Upper lobe of left lung (tissue), 6 donors: ENCODE measurements around the gene RCC1. TPM values are rescaled to one million over a fixed set of nuclear protein-coding genes. Genes with fewer than 3 reads are reported as not detected.

Experiments
- ATAC-seq, 2 donors: fragments of 200-7000 bp; cut with Tn5 transposase; one replicate each; pipeline ENCODE4 v1.9.1; 2022; ENCODE audit warnings: mild to moderate bottlenecking in 2 of 2, moderate library complexity in 2 of 2; ENCODE audit not compliant: low FRiP score in 2 of 2
- DNase-seq, 2 donors: peaks; one replicate each; pipeline ENCODE4 v3.0.0-alpha.2; 2019 to 2020
- H3K27ac ChIP-seq, 4 donors: fragments of 200-600 bp; sonication (generic); one replicate each; pipeline ENCODE4 v1.5.1; 2016 to 2019
- H3K27me3 ChIP-seq, 4 donors: fragments of 200-600 bp; sonication (generic); one replicate each; pipeline ENCODE4 v1.5.1; 2017 to 2019
- H3K36me3 ChIP-seq, 4 donors: fragments of 200-600 bp; sonication (generic); one replicate each; pipeline ENCODE4 v1.5.1; 2016 to 2019
- H3K4me1 ChIP-seq, 4 donors: fragments of 200-600 bp; sonication (generic); one replicate each; pipeline ENCODE4 v1.5.1; 2018 to 2019
- H3K4me3 ChIP-seq, 4 donors: fragments of 200-600 bp; sonication (generic); one replicate each; pipeline ENCODE4 v1.5.1; 2017 to 2019; ENCODE audit warnings: mild to moderate bottlenecking in 2 of 4, moderate library complexity in 1 of 4
- H3K9me3 ChIP-seq, 4 donors: fragments of 200-600 bp; sonication (generic); one replicate each; pipeline ENCODE4 v1.5.1; 2018 to 2019
- CTCF ChIP-seq, 6 experiments: fragments of 450-650 bp in 4 of 6; fragments of 200-600 bp in 2 of 6; sonication (generic) in 2 of 6; IDR thresholded peaks; one replicate each; pipeline ENCODE4 v1.5.1; 2016 to 2019; ENCODE audit warnings: antibody characterized with exemption in 6 of 6
- EP300 ChIP-seq, 4 donors: sonication (generic); formaldehyde crosslinking; IDR thresholded peaks; one replicate each; pipeline ENCODE4 v1.5.1; 2017; ENCODE audit warnings: antibody characterized with exemption in 4 of 4, control low read depth in 2 of 4
- POLR2A ChIP-seq, 4 donors: fragments of 450-650 bp; IDR thresholded peaks; one replicate each; pipeline ENCODE4 v1.5.1; 2016 to 2017; ENCODE audit warnings: antibody characterized with exemption in 4 of 4, mild to moderate bottlenecking in 2 of 4
- POLR2AphosphoS5 ChIP-seq, 2 donors: sonication (generic); formaldehyde crosslinking; IDR thresholded peaks; one replicate each; pipeline ENCODE4 v1.5.1; 2017; ENCODE audit warnings: antibody characterized with exemption in 2 of 2
- WGBS, 2 donors: methylation state at CpG; one replicate each; pipeline ENCODE4 v1.1.5; 2017 to 2018; 5-methylcytosine and 5-hydroxymethylcytosine counted together
- total RNA-seq, 6 donors: library from RNA; depleted of rRNA in 4 of 6; stranded (reverse); fragments of >200 nt in 4 of 6; gene quantifications; one replicate each; pipeline versions ENCODE4 v1.1.0 to v1.2.1, GENCODE V29; 2016 to 2021
- donor health status: DM: no; HTN: no; CAD: no; lungs with moderate emphysema.
- donor health status: DM: no; HTN: yes; CAD: no; lungs with severe emphysema.

RCC1 gene
- total RNA-seq, 6 donors from 2014 or later: 17.6 to 32.7 (median 20.1) TPM

GRCh38 chr1:28535180-28535579 lies 29.3 kb downstream of the RCC1 start:
- 88 to 93% methylated on average over 3 to 6 of the region's 6 CpGs for WGBS, 2 donors
- Histone ChIP-seq H3K4me3 (no peak overlapping the region), H3K9me3 (no peaks in the 10 kb centered on the region), H3K27me3 (no peaks in the 10 kb centered on the region), H3K27ac (no peak overlapping the region), H3K36me3 (peaks cover 6 to 43% (median 22%) of the 10 kb centered on the region in 4 donors), H3K4me1 (peaks cover 0 to 2% (median 0%) of the 10 kb centered on the region in 4 donors)
- ATAC-seq (no peak), DNase-seq (no peak)
- TF ChIP-seq POLR2AphosphoS5 (IDR thresholded peaks at IDR 0.05) (no peak), EP300 (IDR thresholded peaks at IDR 0.05) (no peak), POLR2A (IDR thresholded peaks at IDR 0.05) (no peak), CTCF (IDR thresholded peaks at IDR 0.05) (no peak)

- TF ChIP-seq CTCF (IDR thresholded peaks at IDR 0.05) (no peak), EP300 (IDR thresholded peaks at IDR 0.05) (no peak), POLR2AphosphoS5 (IDR thresholded peaks at IDR 0.05) (no peak), POLR2A (IDR thresholded peaks at IDR 0.05) (no peak)
- WGBS, 2 donors: 89 to 95% methylated on average over 3 to 8 of the region's 8 CpGs
- no peak overlapping the region for H3K27ac ChIP-seq
- no peak for DNase-seq
- H3K4me1 ChIP-seq: peaks cover 0 to 8% (median 3%) of the 10 kb centered on the region in 4 donors
- no peaks in the 10 kb centered on the region for H3K27me3 ChIP-seq
- no peak overlapping the region for H3K4me3 ChIP-seq
- no peak for ATAC-seq
- H3K36me3 ChIP-seq: peaks cover 6 to 31% (median 17%) of the 10 kb centered on the region in 4 donors
- H3K9me3 ChIP-seq: no peaks in the 10 kb centered on the region
These were observed 31.8 kb downstream of the RCC1 start for GRCh38 chr1:28537457-28538199.

DNA sequence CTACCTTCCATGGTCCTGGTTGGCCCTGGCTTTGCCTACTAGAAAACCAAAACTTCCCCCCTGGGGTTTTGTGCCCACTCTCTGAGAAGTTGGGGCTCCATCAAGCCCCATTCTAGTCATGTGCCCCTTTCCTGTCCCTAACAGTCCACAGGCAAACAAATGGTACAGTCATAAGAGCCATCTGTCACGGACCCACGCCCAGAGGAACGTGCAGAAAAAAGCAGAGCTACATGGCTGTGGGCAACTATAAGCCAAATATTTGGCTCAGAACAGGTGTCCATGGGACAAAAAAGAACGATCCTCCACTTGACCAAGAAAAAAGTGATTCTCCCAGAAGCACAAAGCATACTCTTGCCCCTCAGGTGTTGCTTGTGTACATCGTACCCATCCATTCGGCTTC lies 32.4 kb downstream of the RCC1 start:
- no peak for TF ChIP-seq POLR2AphosphoS5 (IDR thresholded peaks at IDR 0.05)
- no peak for TF ChIP-seq POLR2A (IDR thresholded peaks at IDR 0.05)
- TF ChIP-seq EP300 (IDR thresholded peaks at IDR 0.05): no peak
- TF ChIP-seq CTCF (IDR thresholded peaks at IDR 0.05): no peak
- 84 to 89% methylated on average over 6 of the region's 6 CpGs for WGBS, 2 donors
- Histone ChIP-seq H3K9me3 (no peaks in the 10 kb centered on the region), H3K36me3 (peaks cover 6 to 31% (median 17%) of the 10 kb centered on the region in 4 donors), H3K4me3 (no peak overlapping the region), H3K27me3 (no peaks in the 10 kb centered on the region), H3K27ac (no peak overlapping the region), H3K4me1 (peaks cover 0 to 8% (median 3%) of the 10 kb centered on the region in 4 donors)
- DNase-seq (no peak), ATAC-seq (no peak)

- ATAC-seq: no peak
- Histone ChIP-seq H3K4me3 (no peak overlapping the region), H3K36me3 (peaks cover 4 to 21% (median 10%) of the 10 kb centered on the region in 4 donors), H3K9me3 (no peaks in the 10 kb centered on the region), H3K27me3 (no peaks in the 10 kb centered on the region), H3K4me1 (peaks cover 0 to 8% (median 3%) of the 10 kb centered on the region in 4 donors), H3K27ac (no peak overlapping the region)
- DNase-seq: no peak
- TF ChIP-seq POLR2AphosphoS5 (IDR thresholded peaks at IDR 0.05): no peak
- TF ChIP-seq POLR2A (IDR thresholded peaks at IDR 0.05): no peak
- no peak for TF ChIP-seq EP300 (IDR thresholded peaks at IDR 0.05)
- TF ChIP-seq CTCF (IDR thresholded peaks at IDR 0.05): no peak
- WGBS, 2 donors: 84 to 88% methylated on average over 6 to 7 of the region's 7 CpGs
These were observed 34.8 kb downstream of the RCC1 start for GRCh38 chr1:28540651-28541050.
